ENCODE data around the gene LTBP1. TPM values are rescaled to one million over a fixed set of nuclear protein-coding genes. Genes with fewer than 3 reads are reported as not detected.

The LTBP1 gene
- total RNA-seq, 2 experiments from 2014 or later: 0.03 to 0.24 TPM

- no peak overlapping the region for H3K4me3 Mint-ChIP-seq
- no peak for ATAC-seq
- no peak overlapping the region for H3K27ac Mint-ChIP-seq
- peaks cover 2% of the 10 kb centered on the region for H3K27me3 Mint-ChIP-seq (ENCODE audit: low read depth)
- ChIA-PET POLR2A (no interaction called here), CTCF (no interaction called here)
- no peaks in the 10 kb centered on the region for H3K4me1 Mint-ChIP-seq (ENCODE audit: low read depth)
- DNase-seq: no peak
- H3K36me3 Mint-ChIP-seq (ENCODE audit: low read depth): no peaks in the 10 kb centered on the region
- no peaks in the 10 kb centered on the region for H3K9me3 Mint-ChIP-seq (ENCODE audit: insufficient read depth)
Observed at GRCh38 chr2:33214436-33214835, 267.7 kb downstream of the LTBP1 start.

DNA sequence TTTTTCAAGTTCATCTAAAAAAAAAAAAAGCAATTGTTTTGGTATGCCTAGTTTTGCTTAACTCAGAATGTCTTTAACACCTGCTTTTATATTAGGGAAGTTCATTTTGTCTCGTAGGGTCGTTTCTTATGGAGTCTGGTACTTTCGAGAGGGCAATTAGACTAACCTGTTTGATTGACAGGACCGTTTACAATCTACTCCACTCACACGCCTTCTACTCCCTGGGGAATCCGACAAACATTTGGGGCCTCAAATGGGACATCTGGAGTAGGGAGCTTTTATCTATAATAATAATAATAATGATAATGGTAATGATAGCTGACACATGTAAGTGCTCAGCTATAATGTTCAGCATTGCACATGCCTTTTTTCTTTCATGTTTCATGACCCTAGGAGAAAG lies 268.1 kb downstream of the LTBP1 start:
- no peaks in the 10 kb centered on the region for H3K9me3 Mint-ChIP-seq (ENCODE audit: insufficient read depth)
- peaks cover 2% of the 10 kb centered on the region for H3K4me1 Mint-ChIP-seq (ENCODE audit: low read depth)
- CTCF ChIA-PET: no interaction called here
- H3K27me3 Mint-ChIP-seq (ENCODE audit: low read depth): peaks cover 2% of the 10 kb centered on the region
- ATAC-seq (no peak), DNase-seq (no peak)
- H3K4me3 Mint-ChIP-seq: no peak overlapping the region
- POLR2A ChIA-PET: no interaction called here
- no peaks in the 10 kb centered on the region for H3K36me3 Mint-ChIP-seq (ENCODE audit: low read depth)
- no peak overlapping the region for H3K27ac Mint-ChIP-seq

- ChIA-PET CTCF (no interaction called here), POLR2A (no interaction called here)
- ATAC-seq (no peak), DNase-seq (no peak)
- no peaks in the 10 kb centered on the region for H3K9me3 Mint-ChIP-seq (ENCODE audit: insufficient read depth)
- H3K27me3 Mint-ChIP-seq (ENCODE audit: low read depth): peaks cover 2% of the 10 kb centered on the region
- H3K4me1 Mint-ChIP-seq (ENCODE audit: low read depth): peaks cover 2% of the 10 kb centered on the region
- H3K4me3 Mint-ChIP-seq: no peak overlapping the region
- no peak overlapping the region for H3K27ac Mint-ChIP-seq
- H3K36me3 Mint-ChIP-seq (ENCODE audit: low read depth): no peaks in the 10 kb centered on the region
Observed at GRCh38 chr2:33215299-33215698, 268.5 kb downstream of the LTBP1 start.

GRCh38 chr2:33215983-33216382 lies 269.2 kb downstream of the LTBP1 start:
- Mint-ChIP-seq H3K4me1 (ENCODE audit: low read depth) (peaks cover 2% of the 10 kb centered on the region), H3K27ac (no peak overlapping the region), H3K36me3 (ENCODE audit: low read depth) (no peaks in the 10 kb centered on the region), H3K27me3 (ENCODE audit: low read depth) (peaks cover 3% of the 10 kb centered on the region), H3K4me3 (no peak overlapping the region), H3K9me3 (ENCODE audit: insufficient read depth) (no peaks in the 10 kb centered on the region)
- ChIA-PET POLR2A (no interaction called here), CTCF (no interaction called here)
- DNase-seq: no peak
- no peak for ATAC-seq

- Mint-ChIP-seq H3K4me3 (no peak overlapping the region), H3K36me3 (ENCODE audit: low read depth) (no peaks in the 10 kb centered on the region), H3K27ac (no peak overlapping the region), H3K9me3 (ENCODE audit: insufficient read depth) (no peaks in the 10 kb centered on the region), H3K4me1 (ENCODE audit: low read depth) (peaks cover 2% of the 10 kb centered on the region), H3K27me3 (ENCODE audit: low read depth) (peaks cover 3% of the 10 kb centered on the region)
- ChIA-PET CTCF (no interaction called here), POLR2A (no interaction called here)
- no peak for ATAC-seq
- no peak for DNase-seq
Observed at GRCh38 chr2:33216508-33217182, 269.9 kb downstream of the LTBP1 start.

GRCh38 chr2:33217406-33217805 lies 270.7 kb downstream of the LTBP1 start:
- CTCF ChIA-PET: no interaction called here
- H3K4me1 Mint-ChIP-seq (ENCODE audit: low read depth): peaks cover 2% of the 10 kb centered on the region

GRCh38 chr2:33219114-33219513 lies 272.4 kb downstream of the LTBP1 start:
- ChIA-PET CTCF (no interaction called here), POLR2A (interaction anchor here (0.6 to 0.7 kb wide), 2 partner anchors 93 to 381 kb away, joined by 3 read pairs; no protein-coding TSS in a partner anchor)
- H3K27me3 Mint-ChIP-seq (ENCODE audit: low read depth): peaks cover 3% of the 10 kb centered on the region
- H3K36me3 Mint-ChIP-seq (ENCODE audit: low read depth): no peaks in the 10 kb centered on the region
- DNase-seq: no peak
- no peaks in the 10 kb centered on the region for H3K9me3 Mint-ChIP-seq (ENCODE audit: insufficient read depth)
- ATAC-seq: no peak
- H3K27ac Mint-ChIP-seq: no peak overlapping the region
- peaks cover 2% of the 10 kb centered on the region for H3K4me1 Mint-ChIP-seq (ENCODE audit: low read depth)
- H3K4me3 Mint-ChIP-seq: no peak overlapping the region

More at GRCh38 chr2:33217406-33217805, 270.7 kb downstream of the LTBP1 start:
- POLR2A ChIA-PET: no interaction called here
- Mint-ChIP-seq H3K27me3 (ENCODE audit: low read depth) (peaks cover 3% of the 10 kb centered on the region), H3K27ac (no peak overlapping the region), H3K4me3 (no peak overlapping the region), H3K36me3 (ENCODE audit: low read depth) (no peaks in the 10 kb centered on the region), H3K9me3 (ENCODE audit: insufficient read depth) (no peaks in the 10 kb centered on the region)
- ATAC-seq: no peak
- DNase-seq: no peak

DNA sequence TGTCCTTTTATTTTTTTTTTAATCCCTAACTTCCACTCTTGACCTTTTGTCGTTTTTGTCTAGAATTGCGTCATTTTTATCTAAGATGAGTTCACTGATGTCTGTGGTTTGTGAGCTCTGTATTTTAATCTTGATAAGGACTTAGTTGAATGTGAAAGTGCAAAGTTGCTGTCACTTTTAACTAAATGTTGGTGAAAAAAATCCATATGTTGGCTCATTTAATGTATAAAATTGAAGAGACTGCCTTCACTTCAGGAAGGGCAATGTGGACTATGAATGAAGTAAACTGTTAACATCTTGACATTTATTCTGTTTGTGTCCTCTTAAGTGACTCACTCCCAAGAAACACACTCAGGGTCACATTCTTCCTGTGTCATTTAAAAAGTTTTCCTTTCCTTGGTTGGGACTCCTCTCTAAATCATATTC lies 273.1 kb downstream of the LTBP1 start:
- Mint-ChIP-seq H3K9me3 (ENCODE audit: insufficient read depth) (no peaks in the 10 kb centered on the region), H3K27ac (no peak overlapping the region), H3K36me3 (ENCODE audit: low read depth) (no peaks in the 10 kb centered on the region), H3K4me1 (ENCODE audit: low read depth) (peaks cover 2% of the 10 kb centered on the region), H3K27me3 (ENCODE audit: low read depth) (peaks cover 3% of the 10 kb centered on the region), H3K4me3 (no peak overlapping the region)
- ATAC-seq (no peak), DNase-seq (no peak)
- POLR2A ChIA-PET: interaction anchor here (0.6 kb wide), 1 partner anchor 380 kb away, joined by 3 read pairs; no protein-coding TSS in a partner anchor
- CTCF ChIA-PET: no interaction called here

DNA sequence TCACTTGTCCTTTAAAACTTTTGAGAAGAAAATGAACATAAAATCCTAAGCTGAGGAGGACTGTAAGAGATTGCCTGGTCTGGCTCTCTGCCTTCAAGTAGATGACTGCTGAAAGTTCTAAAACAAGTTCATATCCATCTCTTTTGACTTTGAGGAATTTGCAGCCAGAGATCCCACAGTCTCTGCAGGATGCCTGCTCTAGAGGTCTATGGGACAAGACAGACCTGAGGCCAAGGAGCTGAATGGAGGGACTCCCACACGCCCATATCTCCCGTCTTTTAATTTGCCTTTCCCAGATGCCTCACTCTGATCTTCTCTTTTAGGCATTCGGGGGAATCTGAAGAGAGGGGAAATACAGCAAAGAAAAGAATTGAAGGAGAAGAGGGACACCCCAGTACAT lies 273.8 kb downstream of the LTBP1 start:
- DNase-seq: no peak
- no peaks in the 10 kb centered on the region for H3K9me3 Mint-ChIP-seq (ENCODE audit: insufficient read depth)
- no peaks in the 10 kb centered on the region for H3K36me3 Mint-ChIP-seq (ENCODE audit: low read depth)
- H3K27me3 Mint-ChIP-seq (ENCODE audit: low read depth): peaks cover 3% of the 10 kb centered on the region
- no peak overlapping the region for H3K27ac Mint-ChIP-seq
- POLR2A ChIA-PET: no interaction called here
- H3K4me1 Mint-ChIP-seq (ENCODE audit: low read depth): peaks cover 2% of the 10 kb centered on the region
- no peak overlapping the region for H3K4me3 Mint-ChIP-seq
- CTCF ChIA-PET: no interaction called here
- ATAC-seq: no peak

DNA sequence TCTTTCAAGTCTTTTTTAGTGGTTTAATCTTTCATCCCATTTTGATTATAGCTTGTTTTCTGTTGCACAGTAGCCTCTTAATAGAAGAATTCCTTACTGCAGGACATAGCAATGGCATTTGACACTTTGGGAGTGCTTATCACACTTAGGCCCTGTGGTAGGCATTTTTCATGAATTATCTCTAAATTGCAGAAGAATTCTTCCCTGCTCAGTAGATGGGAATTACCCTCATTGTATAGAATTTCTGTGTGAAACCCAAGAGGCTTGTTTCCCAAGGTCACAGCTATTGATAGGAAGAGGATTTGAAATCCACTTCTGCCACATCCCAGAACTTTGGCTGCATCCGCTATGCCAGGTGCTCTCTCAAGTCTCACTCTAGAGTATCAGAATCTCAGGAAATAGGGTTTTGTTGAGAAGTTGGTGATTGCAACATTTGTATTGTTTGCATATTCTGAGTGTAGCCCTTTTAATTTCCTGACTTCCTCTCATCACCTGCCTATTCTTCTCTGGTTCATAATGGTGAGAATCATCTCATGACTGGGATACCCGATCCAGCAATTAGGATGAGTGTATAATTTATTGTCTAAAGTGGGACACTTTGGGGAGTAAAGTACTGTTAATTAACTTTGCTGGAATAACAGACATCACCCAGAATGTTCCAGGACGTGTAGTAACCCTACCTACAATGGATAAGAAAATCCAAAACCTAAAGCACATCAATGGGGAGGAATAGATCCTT lies 274.5 kb downstream of the LTBP1 start:
- Mint-ChIP-seq H3K4me1 (ENCODE audit: low read depth) (peaks cover 2% of the 10 kb centered on the region), H3K27ac (no peak overlapping the region), H3K4me3 (no peak overlapping the region), H3K36me3 (ENCODE audit: low read depth) (no peaks in the 10 kb centered on the region), H3K9me3 (ENCODE audit: insufficient read depth) (no peaks in the 10 kb centered on the region), H3K27me3 (ENCODE audit: low read depth) (peaks cover 3% of the 10 kb centered on the region)
- ChIA-PET POLR2A (no interaction called here), CTCF (no interaction called here)
- ATAC-seq (no peak), DNase-seq (no peak)

DNA sequence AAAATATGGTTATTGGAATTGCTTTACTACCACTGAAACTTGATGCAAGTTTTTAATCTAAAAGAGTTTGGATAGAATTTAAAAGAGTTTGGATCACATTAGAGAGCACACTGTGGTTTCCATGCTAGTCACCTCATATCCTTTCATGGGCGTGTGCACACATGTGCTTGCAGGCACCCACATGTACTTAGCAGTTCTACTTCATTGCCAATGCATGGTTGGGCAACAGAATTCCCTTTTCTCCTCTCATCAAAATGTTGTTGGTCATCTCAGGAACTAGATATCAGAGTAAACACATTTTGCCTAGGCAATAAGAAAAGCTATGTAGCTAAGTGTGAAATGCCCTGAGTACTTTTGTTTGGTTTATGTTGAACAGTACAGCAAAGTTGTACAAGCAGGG lies 275.6 kb downstream of the LTBP1 start:
- DNase-seq (no peak), ATAC-seq (no peak)
- ChIA-PET CTCF (no interaction called here), POLR2A (no interaction called here)
- Mint-ChIP-seq H3K4me3 (no peak overlapping the region), H3K36me3 (ENCODE audit: low read depth) (no peaks in the 10 kb centered on the region), H3K27ac (no peak overlapping the region), H3K27me3 (ENCODE audit: low read depth) (peaks cover 3% of the 10 kb centered on the region), H3K9me3 (ENCODE audit: insufficient read depth) (no peaks in the 10 kb centered on the region), H3K4me1 (ENCODE audit: low read depth) (peaks cover 2% of the 10 kb centered on the region)

- ATAC-seq: no peak
- CTCF ChIA-PET: no interaction called here
Observed at GRCh38 chr2:33223856-33224255, 277.1 kb downstream of the LTBP1 start.

More at GRCh38 chr2:33223856-33224255, 277.1 kb downstream of the LTBP1 start:
- POLR2A ChIA-PET: no interaction called here
- Mint-ChIP-seq H3K27ac (no peak overlapping the region), H3K4me1 (ENCODE audit: low read depth) (peaks cover 2% of the 10 kb centered on the region), H3K4me3 (no peak overlapping the region), H3K36me3 (ENCODE audit: low read depth) (no peaks in the 10 kb centered on the region), H3K27me3 (ENCODE audit: low read depth) (peaks cover 3% of the 10 kb centered on the region), H3K9me3 (ENCODE audit: insufficient read depth) (no peaks in the 10 kb centered on the region)
- DNase-seq: no peak

Data from activated CD8-positive, alpha-beta T cell treated with anti-CD3 and anti-CD28 coated beads, Interleukin-2, amount 10 ng/mL, durations not matched to agents 7 days and 5 days (primary cell).